Stimulated activated CD4-positive, alpha-beta T cell treated with anti-CD3 and anti-CD28 coated beads, Interleukin-1b, Interleukin-23, amount 100 ng/mL, for 48 hours (primary cell): Measurements from ENCODE around the gene HUNK.
"Not testable (repeated sequence)": the region's sequence is repeated elsewhere in the genome, so short reads cannot be mapped to it uniquely, and the experiment has no call there.

Experiments used
- DNase-seq: peaks from one replicate; pipeline ENCODE4 v3.0.0-alpha.2; 2020

Gene HUNK

GRCh38 chr21:32008714-32009113 is 135.9 kb downstream of the HUNK start:
- no peak for DNase-seq

- DNase-seq = no peak
Measured at GRCh38 chr21:32009263-32009662, 136.4 kb downstream of the HUNK start.

GRCh38 chr21:32015461-32016139 is 142.8 kb downstream of the HUNK start:
- no peak for DNase-seq

- DNase-seq = no peak
Measured at GRCh38 chr21:32018381-32018780, 145.6 kb downstream of the HUNK start.

GRCh38 chr21:32020564-32020963 is 147.7 kb downstream of the HUNK start:
- DNase-seq = no peak

GRCh38 chr21:32021319-32021994 is 148.6 kb downstream of the HUNK start:
- DNase-seq = no peak

DNA sequence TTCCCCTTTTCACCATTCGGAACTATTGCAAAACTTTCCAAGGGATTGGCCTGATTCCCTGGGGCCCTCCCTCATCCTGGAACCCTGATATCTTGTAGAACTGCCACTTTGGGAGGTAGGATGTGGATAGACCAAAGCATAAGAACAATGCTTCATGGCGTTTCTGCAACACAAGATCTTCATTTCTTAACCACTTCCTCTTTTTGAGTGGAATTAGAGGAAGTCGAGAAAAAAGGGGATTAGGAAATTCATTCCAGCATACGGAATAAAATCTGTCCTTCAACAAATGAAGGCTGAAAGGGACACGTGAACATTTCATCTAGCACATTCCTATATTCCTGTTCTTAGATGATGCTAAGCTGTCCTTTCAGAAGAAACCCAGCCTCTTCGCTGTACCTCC is 149.3 kb downstream of the HUNK start:
- no peak for DNase-seq

DNA sequence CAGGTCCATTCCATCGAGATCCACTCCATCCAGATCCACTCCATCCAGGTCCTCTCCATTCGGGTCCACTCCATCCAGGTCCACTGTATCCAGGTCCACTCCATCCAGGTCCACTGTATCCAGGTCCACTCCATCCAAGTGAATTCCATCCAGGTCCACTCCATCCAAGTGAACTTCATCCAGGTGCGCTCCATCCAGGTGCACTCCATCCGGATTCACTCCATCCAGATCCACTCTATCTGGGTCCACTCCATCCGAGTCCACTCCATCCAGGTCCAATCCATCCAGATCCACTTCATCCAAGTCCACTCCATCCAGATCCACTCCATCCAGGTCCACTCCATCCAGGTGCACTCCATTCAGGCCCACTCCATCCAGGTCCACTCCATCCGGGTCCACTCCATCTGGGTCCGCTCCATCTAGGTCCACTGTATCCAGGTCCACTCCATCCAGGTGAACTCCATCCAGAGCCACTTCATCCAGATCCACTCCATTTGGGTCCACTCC is 157.4 kb downstream of the HUNK start:
- DNase-seq = no peak

DNA sequence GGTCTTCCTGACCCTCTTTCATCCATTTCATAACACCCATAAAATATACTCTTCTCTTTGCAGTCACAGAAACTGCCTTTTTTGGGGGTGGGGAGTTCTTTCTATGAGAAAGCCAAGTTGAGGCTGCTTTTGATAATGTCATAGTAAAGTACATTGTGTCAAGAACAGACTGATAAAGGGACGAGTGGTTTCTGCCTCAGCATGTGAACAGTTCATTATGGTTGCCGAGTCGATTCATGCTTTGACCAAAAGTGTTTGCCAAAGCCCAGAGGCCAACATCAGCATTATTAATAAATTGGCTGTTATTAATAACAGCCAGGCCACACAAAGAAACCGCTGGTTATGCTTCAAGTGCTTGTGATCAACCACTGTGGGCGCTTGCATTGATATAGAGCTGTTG is 162.0 kb downstream of the HUNK start:
- no peak for DNase-seq

DNA sequence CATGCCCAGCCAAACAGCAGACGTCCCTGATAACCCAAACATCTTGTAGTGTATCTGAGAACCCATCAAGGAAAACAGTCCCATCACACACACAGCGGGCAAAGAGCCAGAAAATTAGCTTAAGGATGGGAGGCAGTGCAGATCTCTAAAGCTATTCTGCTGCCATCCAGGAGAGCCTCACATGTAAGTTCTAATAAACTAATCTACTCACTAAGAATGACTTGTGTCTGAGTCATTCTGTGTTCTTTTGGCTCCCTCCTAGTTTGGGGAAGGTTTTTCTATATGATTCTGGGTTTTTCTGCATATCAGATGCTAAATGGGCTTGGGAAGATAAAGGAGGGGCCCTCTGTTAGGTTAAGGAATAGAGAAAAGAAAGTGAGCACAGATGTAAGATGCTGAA is 162.8 kb downstream of the HUNK start:
- DNase-seq = no peak

DNA sequence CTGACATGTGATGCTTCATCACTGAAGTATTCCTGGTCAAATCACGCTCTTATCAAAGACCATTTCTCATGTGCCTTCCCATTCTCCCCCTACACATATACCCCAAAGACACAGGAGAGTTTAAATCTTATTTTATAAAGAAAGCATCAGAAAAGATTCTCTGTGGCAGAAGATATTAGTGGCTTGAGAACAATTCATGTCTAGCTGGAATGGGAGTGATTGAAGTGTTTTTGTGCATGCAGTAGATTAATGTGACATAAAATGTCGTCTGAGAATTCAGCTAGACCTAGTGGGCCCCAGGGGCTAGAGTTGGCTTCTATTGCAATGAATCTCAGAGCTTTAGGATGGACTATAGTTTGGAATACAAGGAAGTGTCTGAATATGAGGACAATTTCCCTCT is 163.9 kb downstream of the HUNK start:
- no peak for DNase-seq

GRCh38 chr21:32038751-32039150 is 165.9 kb downstream of the HUNK start:
- not testable (repeated sequence) for DNase-seq

- DNase-seq = no peak
Measured at GRCh38 chr21:32043458-32043857, 170.6 kb downstream of the HUNK start.

- DNase-seq = no peak
Measured at GRCh38 chr21:32044205-32045180, 171.7 kb downstream of the HUNK start.

GRCh38 chr21:32046191-32046590 is 173.4 kb downstream of the HUNK start:
- no peak for DNase-seq

DNA sequence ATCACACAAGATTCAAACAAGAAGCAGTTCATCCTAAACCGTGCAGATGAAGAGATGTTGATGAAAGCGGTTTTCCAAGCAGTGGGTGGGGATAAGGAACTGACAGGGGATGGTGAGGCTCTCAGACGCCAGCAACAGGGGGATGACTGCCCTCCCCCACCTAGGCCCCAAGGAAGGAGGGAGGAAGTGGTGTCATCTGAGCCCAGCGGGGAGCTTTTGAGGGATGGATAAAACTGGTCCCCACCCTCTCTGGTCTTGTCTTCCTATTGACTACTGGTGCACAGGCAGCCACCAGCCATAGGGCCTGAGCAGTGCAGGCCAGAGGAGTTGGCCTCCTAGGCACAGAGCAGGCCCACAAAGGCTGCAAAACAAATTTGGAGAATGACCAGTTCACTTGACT is 175.5 kb downstream of the HUNK start:
- no peak for DNase-seq
